ENCODE data around the gene ZDHHC19.

ZDHHC19 gene

DNA sequence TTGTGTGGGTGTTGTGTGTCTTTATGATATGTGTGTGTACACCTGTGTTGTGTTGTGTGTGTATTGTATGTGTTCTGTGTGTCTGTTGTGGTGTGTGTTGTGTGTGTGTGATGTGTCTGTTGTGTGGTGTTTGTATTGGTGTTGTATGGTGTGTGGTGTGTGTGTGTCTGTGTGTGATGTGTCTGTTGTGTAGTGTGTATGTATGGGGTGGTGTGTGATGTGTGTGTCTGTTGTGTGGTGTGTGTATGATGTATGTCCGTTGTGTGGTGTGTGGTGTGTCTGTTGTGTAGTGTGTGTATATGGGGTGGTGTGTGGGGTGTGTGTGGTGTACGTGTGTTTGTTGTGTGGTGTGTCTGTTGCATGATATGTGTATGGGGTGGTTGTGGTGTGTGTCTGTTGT is 46.6 kb downstream of the ZDHHC19 start:
- TF ChIP-seq, protein P1, sequence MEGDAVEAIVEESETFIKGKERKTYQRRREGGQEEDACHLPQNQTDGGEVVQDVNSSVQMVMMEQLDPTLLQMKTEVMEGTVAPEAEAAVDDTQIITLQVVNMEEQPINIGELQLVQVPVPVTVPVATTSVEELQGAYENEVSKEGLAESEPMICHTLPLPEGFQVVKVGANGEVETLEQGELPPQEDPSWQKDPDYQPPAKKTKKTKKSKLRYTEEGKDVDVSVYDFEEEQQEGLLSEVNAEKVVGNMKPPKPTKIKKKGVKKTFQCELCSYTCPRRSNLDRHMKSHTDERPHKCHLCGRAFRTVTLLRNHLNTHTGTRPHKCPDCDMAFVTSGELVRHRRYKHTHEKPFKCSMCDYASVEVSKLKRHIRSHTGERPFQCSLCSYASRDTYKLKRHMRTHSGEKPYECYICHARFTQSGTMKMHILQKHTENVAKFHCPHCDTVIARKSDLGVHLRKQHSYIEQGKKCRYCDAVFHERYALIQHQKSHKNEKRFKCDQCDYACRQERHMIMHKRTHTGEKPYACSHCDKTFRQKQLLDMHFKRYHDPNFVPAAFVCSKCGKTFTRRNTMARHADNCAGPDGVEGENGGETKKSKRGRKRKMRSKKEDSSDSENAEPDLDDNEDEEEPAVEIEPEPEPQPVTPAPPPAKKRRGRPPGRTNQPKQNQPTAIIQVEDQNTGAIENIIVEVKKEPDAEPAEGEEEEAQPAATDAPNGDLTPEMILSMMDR (IDR thresholded peaks at IDR 0.05; ENCODE audit: low read length, missing control alignments) = no peak
- no peak overlapping the region for H3K4me3 ChIP-seq (replicated peaks; ENCODE audit: low read depth, low read length)
- no peak for DNase-seq (ENCODE audit: low read depth)

DNA sequence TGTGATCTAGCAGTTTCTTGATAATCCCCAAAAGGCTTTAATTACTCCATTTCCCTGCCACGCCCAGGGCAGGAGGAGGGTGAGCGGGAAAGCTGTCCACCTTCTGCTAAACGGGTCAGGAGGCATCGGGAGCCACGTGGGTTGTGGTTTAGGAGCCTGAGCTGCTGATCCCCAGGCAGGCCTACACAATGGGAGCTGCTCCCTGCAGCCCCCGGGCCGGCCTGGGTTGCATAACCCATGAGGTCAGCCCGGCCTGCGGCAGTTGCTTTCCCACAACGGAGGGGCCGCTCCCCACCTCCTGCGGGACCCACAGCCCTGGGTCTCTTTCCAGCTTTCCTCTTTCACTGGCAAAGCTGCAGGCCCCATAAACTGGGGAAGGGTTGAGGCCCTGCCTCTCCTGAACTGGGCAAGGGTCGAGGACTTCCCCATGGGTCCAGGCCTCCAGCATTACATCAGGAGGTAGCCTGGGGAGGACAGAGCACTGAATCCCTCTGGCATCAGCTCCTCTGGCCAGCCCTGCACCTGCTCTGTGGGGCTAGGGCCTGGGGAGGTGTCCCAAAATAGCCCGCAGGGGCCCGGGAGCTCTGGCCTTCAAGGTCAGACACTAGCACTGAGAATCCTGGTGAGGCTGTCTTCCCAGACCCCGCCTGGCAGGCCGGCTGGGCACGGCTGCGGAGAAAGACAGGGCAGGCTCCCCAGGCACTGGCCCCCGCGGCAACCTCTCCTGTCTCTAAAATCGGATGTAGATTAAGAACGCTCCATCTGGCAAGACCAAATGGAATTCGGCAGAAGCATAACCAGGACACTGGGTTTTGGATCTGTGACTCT is 47.3 kb downstream of the ZDHHC19 start:
- DNase-seq (ENCODE audit: low read depth) = no peak
- TF ChIP-seq, protein P1 (IDR thresholded peaks at IDR 0.05; ENCODE audit: low read length, missing control alignments) = no peak
- H3K4me3 ChIP-seq (replicated peaks; ENCODE audit: low read depth, low read length) = no peak overlapping the region

DNA sequence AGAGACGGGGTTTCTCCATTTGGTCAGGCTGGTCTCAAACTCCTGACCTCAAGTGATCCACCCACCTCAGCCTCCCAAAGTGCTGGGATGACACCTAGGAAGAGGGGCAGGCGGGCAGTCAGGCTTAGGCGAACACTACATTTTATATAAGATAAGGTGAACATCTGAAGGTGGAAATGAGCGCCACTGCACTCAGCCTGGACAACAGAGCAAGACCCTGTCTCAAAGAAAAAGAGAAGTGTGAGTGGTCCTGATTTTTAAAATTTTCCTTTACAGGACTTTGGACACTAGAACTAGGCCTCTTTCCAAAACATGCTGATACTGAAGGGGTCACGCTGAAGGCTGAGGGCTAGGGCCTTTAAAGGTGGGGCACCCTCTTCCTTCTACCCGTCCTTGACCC is 48.0 kb downstream of the ZDHHC19 start:
- H3K4me3 ChIP-seq (replicated peaks; ENCODE audit: low read depth, low read length) = no peak overlapping the region
- TF ChIP-seq, protein P1 (IDR thresholded peaks at IDR 0.05; ENCODE audit: low read length, missing control alignments) = no peak
- DNase-seq (ENCODE audit: low read depth) = no peak

DNA sequence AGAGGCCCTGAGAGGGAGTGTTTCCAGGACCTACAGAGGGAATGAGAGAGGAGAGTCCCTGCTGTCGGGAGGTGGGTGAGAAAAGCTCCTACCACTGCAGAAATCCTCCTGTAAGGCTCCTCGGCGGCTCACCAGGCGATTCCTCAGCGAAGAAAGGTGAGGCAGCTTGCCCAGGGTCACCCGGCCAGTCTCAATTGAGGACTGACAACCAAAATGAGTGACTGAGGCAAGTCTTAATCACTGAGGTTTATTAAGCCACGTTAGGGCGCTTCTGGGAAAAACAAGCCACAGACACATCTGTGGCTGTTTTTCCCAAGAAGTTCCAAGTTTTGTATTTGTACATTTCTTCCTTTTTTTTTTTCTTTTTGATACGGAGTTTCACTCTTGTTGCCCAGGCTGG is 48.5 kb downstream of the ZDHHC19 start:
- TF ChIP-seq, protein P1 (IDR thresholded peaks at IDR 0.05; ENCODE audit: low read length, missing control alignments) = no peak
- DNase-seq (ENCODE audit: low read depth) = no peak
- H3K4me3 ChIP-seq (replicated peaks; ENCODE audit: low read depth, low read length) = no peak overlapping the region

DNA sequence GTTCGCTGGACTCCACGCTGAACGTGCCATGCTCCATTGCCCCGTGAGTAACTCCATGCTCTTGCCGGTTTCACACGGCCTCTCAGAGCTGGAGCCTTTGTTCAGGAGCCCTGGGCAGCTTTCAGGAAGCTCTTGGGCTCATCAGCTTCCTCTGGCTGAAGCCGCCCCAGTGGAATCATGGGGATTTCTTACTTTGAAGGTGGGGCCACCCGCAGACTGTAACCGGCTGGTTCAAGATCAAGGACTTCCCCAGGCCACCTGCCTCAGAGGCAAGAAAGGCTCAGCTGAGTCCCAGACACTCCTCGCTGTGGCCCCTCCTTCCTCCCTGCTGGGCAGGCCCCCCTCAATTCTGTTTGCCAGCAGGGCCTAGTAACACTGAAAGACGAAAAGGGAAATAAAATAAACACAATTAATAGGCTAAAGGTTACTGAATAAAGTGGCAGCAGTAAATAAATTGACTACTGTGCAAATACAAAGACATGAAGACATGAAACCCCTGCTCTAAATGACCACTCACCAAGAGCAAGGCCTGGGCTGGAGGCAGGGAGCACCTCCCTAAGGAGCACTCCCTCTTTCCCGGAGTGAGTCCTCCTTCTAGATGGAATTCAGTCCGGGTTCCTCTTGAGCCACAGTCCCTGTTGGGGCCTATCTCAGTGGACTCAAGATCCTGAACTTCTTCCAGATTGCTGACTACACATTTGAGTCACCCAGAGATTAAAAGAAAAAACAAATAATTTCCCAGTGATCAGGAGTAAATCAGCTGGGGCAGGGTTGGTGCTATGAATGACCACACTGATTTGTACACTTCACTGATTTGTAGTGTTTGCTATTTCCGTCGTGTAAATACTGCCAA is 51.0 kb downstream of the ZDHHC19 start:
- H3K4me3 ChIP-seq (replicated peaks; ENCODE audit: low read depth, low read length) = no peak overlapping the region
- TF ChIP-seq, protein P1 (IDR thresholded peaks at IDR 0.05; ENCODE audit: low read length, missing control alignments) = no peak
- DNase-seq (ENCODE audit: low read depth) = peak; percentile 59

DNA sequence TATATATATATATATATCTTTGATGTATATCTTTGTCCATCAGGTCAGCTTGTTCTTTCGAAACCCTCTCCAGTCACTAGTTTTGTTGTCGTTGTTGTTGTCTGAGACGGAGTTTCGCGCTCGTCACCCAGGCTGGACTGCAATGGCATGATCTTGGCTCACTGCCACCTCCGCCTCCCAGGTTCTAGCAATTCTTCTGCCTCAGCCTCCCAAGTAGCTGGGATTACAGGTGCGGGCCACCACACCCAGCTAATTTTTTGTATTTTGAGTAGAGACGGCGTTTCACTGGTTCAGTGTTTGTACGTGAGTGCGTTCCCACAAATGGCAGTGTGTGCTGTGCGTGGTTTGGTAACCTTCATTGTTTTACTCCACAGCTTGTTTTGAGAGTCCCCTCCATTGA is 51.7 kb downstream of the ZDHHC19 start:
- no peak overlapping the region for H3K4me3 ChIP-seq (replicated peaks; ENCODE audit: low read depth, low read length)
- TF ChIP-seq, protein P1 (IDR thresholded peaks at IDR 0.05; ENCODE audit: low read length, missing control alignments) = no peak
- no peak for DNase-seq (ENCODE audit: low read depth)

All from fibroblast of pulmonary artery (primary cell).